ENCODE data around the gene MAP3K7.

- TF ChIP-seq EZH2 (IDR thresholded peaks at IDR 0.05; ENCODE audit: low read length, unreplicated experiment), result no peak
- TF ChIP-seq CTCF (conservative IDR thresholded peaks at IDR 0.05; ENCODE audit: low read depth, low read length), result no peak
Observed at GRCh38 chr6:90523779-90524310, 63.0 kb downstream of the MAP3K7 start.
